SK-N-SH (cell line): Measurements from ENCODE around the gene CENPVL2. TPM values are rescaled to one million over a fixed set of nuclear protein-coding genes. Genes with fewer than 3 reads are reported as not detected.

Experiments
- polyA plus RNA-seq, 3 experiments: library from polyadenylated mRNA; depleted of rRNA; stranded (reverse); fragments of >200 nt; gene quantifications; 2 replicates each; pipeline ENCODE4 v1.2.3, GENCODE V29; 2012

Gene CENPVL2
- polyA plus RNA-seq, 1 of the 3 experiments (the other 2 are of a cell fraction) = 0.03 TPM

Other genes with a start within 250 kb of the CENPVL2 start
- 7.6 and 8.6 TPM in 2 replicates for gene NUDT11, start 186.2 kb downstream of the CENPVL2 start, polyA plus RNA-seq (2012; rRNA removed)
- gene CENPVL3, start 63.9 kb downstream of the CENPVL2 start, polyA plus RNA-seq (2012; rRNA removed) = 0.67 and 0.80 TPM in 2 replicates
- gene CENPVL1, start 27.7 kb upstream of the CENPVL2 start, polyA plus RNA-seq (2012; rRNA removed) = 0.03 and 0.06 TPM in 2 replicates
- 2.5 TPM in 2 replicates for gene GSPT2, start 60.6 kb upstream of the CENPVL2 start, polyA plus RNA-seq (2012; rRNA removed)
- gene MAGED1, start 210.8 kb upstream of the CENPVL2 start, polyA plus RNA-seq (2012; rRNA removed) = 184 and 189 TPM in 2 replicates